Stimulated activated naive CD4-positive, alpha-beta T cell treated with Interleukin-2 at 50 U/mL for 16 hours (primary cell): Measurements from ENCODE around the gene LRCH4.

Source experiments
- DNase-seq: peaks from one replicate; lab custom pipeline; 2025; lab: John Stamatoyannopoulos, UW

LRCH4 gene

DNA sequence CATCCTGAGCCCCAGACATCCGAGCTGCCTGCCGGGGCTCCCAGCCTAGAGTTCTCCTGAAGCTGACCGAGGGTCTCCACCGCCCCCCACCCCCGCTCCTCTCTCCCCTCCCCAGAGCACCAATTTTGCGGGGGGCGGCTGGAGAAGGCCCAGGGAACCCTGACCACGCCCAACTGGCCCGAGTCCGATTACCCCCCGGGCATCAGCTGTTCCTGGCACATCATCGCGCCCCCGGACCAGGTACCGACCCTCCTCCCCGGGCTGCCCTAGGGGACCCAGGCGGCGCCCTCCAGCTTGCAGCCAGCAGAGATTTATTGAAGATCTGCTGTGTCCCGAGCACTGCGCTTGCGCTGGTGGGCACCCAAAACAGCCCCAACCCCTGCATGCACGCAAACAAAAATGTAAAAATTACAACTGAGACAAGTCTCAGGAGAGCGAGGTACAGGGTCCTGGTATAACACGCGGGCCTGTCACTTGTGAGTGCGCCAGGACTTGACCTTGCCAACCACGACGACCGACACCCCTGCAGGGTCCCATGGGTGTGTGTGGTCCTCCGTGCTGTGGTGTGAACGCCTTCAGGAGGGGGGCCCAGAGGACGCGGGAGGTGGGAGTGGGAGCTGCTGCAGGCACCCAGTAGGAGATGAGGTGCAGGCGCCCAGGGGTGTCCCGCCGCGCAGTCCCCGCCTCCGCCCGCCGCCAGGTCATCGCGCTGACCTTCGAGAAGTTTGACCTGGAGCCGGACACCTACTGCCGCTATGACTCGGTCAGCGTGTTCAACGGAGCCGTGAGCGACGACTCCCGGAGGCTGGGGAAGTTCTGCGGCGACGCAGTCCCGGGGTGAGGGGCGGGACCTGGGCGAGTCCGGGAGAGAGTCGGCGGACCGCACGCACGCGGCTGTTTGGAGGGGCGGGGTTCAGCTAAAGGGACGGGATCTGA is 19.3 kb upstream of the LRCH4 start:
- DNase-seq, result peak; percentile 31

DNA sequence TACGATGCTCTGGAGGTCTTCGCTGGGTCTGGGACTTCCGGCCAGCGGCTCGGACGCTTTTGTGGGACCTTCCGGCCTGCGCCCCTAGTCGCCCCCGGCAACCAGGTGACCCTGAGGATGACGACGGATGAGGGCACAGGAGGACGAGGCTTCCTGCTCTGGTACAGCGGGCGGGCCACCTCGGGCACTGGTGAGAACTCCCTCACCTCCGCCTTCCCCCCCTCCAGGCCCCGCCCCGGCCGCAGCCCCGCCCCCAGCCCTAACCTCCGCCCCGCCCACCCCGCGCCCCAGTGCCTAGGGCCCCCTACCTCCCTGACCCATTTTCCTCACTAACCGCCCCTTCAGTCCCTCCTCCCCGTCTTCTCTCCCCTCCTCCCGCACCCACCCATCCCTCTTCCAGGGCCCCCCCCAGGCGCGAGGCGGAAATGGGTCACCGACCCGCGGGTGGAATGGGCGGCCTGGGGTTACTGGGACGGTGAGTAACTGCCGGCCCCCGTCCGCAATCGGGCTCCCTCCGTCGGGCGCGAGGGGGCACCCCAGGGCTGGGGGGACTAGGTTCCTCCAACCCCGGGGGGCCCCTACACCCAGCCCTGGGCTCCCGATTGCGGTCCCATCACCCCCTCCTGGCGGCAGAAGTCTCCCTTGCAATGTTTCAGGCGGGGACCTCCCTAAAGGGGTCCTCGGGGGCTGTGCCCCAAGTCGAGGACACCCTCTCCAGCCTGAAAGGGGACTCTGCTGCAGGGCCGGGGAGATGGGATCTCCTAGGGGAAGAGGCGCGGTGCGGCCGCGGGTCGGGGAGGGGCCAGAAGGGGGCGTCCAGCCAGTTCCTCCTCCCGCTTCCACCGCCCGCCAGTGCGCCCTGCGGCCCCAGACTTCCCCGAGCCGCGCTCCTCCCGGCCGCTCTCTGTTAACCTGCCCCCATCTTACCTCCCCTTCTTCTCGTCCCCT is 18.4 kb upstream of the LRCH4 start:
- DNase-seq, result peak; percentile 87

DNA sequence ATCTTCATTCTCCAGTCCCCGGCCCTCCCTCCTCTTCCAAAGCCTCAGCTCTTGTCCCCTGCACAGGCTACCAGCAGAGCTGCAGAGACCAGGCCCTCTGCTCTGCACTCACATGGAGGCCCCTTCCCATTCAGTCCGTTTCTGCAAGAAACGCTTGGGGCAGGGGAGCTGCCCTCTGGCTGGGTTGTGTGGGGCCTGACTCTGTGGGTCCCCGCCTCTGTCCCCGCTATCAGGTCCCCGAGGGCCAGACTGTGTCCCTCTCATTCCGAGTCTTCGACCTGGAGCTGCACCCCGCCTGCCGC is 17.7 kb upstream of the LRCH4 start:
- DNase-seq, result no peak

DNA sequence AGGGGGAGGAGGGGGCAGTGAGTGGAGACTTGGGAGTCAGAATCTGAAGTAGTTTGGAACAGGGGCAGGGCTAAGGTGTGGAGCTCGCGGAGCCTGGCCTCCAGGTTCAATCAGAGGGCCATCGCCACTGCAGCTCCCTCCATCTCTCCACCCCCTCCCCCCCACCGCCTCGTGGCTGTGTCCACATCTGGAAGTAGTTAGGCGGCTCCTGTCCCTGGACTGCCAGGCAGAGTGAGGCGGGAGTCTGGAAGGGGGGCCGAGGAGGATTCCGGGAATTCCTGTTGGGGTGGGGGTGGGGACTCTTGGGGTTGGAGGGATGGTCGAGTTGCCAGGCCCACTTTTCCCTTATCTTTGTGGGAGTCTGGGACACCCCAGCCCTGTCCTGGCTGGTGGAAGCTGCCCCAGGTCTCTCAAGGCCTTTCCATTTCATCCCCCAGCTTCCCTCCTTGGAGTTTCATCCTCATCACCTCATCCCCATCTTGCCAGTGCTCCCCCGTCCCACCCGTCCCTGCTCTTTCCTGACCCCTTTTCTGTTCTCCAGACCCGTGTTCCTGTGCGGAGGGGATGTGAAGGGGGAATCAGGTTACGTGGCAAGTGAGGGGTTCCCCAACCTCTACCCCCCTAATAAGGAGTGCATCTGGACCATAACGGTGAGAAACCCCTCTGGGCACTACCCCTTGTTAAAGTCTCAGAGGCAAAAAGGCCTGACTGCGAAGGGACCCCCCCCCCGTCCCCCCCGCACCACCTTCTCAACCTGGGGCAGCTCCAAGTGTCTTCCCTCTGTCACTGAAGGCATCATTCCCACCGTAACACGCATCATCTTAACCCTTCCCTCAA is 17.2 kb upstream of the LRCH4 start:
- no peak for DNase-seq

DNA sequence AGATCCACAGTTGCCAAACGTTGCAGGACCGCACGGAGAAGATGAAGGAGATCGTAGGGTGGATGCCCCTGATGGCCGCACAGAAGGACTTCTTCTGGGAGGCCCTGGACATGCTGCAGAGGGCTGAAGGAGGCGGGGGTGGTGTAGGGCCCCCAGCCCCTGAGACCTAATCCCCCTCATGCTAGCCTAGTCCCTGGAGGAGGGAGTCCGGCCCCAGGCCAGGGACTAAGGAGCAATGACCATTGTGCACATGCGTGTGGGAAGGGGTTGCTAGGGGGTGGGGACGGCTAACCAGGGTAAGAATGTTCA is 14.8 kb upstream of the LRCH4 start:
- DNase-seq, result no peak

DNA sequence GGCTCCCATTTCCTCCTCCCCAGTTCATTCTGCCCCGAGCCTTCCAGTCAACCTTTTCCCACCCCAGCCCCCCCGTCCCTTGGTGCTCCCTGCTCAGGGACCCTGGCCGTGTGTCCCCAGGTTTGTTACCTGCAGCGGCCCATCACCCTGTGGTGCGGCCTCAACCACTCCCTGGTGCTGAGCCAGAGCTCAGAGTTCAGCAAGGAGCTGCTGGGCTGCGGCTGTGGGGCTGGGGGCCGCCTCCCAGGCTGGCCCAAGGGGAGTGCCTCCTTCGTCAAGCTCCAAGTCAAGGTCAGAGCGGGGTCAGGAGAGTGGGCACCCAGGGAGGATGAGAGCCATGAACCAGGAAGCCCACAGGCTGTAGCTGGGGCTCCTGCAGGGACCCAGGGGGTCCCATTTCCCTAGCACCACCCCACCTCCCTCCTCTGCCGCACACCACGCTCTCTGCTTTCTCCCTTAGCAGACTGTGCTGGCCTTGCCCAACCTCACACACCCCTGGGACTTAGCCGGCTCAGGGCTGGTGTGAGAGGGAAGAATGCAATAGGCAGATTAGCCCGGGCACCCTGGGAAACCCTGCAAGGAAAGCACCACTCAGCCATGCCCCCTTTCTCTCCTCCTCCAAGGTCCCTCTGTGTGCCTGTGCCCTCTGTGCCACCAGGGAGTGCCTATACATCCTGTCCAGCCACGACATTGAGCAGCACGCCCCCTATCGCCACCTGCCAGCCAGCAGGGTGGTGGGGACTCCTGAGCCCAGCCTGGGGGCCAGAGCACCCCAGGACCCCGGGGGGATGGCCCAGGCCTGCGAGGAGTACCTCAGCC is 14.2 kb upstream of the LRCH4 start:
- DNase-seq, result no peak

DNA sequence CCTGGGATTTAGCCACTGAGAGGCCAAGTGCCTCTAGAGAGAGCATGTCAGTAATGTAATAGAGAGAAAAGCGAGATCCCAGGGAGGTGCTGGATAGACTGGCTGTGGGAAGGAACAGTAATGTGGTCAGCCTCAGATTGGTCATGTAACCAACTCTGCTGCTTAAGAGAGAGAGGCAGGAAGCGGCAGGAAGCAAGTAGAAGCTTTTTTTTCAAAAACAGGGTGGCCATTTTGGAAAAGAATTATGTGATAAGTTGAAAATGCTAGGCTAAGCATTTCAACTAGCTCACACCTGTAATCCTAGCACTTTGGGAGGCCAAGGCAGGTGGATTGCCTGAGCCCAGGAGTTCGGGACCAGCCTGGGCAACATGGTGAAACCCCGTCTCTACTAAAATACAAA is 12.5 kb upstream of the LRCH4 start:
- DNase-seq, result no peak

DNA sequence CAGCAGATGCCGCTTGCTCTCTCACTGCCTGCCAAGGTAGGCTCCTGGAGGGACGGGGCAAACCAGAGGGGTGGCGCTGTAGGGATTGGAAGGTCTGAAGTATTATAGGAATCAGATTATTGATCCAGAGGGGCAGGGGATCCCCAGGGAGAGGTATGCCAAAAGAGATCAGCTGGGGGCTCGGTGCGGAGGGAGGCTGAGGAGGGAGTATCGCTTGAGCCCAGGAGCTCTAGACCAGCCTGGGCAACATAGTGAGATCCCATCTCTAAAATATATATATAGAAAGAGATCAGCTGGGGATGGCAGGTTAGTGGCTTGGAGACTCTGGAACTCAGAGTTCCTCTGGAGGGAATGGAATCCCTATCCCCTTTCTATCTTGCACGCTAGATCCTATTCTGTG is 9.3 kb upstream of the LRCH4 start:
- DNase-seq, result no peak

DNA sequence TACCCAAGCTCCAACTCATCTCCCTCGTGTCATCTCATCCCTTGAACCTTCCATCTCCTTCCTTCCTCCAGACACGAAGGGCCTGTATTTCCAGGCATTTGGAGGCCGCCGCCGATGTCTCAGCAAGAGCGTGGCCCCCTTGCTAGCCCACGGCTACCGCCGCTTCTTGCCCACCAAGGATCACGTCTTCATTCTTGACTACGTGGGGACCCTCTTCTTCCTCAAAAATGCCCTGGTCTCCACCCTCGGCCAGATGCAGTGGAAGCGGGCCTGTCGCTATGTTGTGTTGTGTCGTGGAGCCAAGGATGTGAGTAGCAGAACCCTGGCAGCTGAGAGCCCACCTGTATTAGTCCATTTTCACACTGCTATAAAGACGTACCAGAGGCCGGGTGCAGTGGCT is 5.7 kb upstream of the LRCH4 start:
- DNase-seq, result no peak

DNA sequence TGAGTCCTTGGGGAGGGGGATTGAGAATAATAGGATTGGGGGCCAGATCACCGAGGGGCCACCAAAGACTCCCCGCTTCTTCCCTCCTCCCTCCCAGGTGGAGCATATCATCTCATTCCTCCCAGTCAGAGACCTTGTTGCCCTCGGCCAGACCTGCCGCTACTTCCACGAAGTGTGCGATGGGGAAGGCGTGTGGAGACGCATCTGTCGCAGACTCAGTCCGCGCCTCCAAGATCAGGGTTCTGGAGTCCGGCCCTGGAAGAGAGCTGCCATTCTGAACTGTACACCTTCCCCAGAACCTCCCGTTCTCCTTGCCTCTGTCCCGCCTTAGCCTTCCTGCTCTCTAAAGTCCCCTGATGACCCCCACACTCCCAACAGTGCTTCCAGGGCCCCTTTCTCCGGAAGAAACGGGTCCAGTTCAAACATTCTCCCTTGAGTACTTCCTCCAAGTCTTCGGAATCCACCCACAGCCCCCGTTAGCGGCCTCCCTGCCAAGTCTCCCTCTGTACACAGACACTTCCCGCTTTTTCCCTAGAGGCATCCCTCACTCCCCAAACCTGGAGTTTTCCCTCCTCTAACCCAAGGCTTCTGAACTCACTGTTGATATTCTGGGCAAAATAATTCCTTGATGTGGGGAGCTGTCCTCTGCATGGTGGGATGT is 4.3 kb upstream of the LRCH4 start:
- DNase-seq, result no peak

DNA sequence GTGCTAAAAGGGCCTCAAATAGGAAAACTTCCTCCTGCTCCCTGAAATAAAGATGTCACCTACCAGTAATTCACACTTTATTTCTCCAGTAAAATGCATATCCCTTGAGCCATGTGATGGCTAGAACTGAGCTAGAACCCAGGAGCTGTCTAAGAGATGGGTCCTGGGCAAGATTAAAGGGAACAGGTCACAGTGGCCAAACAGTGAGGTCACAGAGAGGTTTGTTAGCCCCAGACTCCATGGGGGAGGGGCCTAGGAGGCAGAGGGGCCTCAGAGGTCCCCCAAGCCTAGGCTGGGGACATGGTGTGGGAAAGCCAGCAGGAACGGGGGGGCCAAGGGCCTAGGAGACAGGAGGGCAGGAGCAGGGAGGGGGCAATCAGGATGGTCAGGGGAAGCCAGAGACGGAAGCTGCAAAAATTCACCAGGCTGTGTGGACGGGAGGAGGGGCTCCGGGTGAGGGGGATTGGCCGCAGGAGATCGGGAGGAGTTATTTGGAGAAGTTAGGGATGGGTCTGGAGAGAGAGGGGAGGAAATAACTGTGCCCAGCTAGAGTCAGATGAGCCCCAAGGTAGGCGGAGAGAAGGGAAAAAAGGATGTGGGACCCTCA is 3.5 kb upstream of the LRCH4 start:
- DNase-seq, result no peak

DNA sequence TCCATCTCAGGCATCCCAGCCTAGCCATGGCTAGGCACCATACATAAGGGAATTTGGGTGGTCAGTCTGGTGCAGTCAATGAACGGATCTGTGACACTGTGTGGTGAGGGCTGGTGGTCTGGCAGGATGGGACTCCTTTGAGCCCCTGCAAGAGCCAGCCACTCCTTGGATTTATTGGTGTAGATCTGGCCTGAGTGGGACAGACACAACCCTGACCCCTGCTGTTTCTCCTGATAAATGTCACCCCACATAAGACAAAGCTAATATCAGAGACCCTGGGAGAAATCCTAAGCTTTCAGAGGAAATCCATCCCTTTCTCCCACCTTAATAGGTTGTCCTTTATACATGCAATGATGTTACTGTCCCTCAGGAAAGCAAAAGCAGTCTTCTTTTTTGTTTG is 2.5 kb upstream of the LRCH4 start:
- DNase-seq, result no peak

DNA sequence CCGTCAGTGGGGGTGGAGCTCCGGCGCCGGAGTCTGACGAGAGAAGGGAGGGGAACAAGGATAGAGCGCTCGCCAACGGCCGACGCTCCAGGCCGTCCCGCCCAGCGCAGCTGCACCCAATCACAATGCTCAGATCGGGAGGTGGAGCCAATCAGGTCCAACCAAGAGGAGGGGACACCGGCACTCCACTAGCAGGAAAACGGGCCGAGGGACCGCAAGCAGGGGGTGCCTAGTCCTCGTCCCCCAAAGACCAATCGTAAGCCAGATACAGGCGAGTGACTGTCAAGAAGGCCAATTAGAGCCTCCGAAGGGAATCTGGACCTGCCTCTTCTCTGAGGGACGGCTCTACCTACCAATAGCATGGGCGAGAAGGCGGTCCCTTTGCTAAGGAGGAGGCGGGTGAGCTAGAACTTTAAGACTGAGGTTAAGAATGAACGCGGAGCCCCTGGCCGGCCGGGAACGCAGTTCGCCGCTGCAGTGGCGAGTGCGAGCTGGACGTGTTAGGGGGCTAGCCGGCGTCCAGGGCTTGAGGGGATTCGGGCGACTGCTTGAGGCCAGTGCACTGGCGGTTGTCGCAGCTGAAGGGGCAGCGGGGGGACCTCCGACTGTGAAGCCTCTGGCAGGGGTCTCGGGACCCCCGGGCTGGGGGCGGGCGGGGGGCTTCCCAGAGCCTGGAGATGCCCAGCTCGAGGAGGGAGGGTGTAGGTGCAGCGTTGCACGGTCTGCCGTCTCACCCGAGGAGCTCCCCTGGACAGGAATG is 517 bp upstream of the LRCH4 start, which contains the start of gene FBXO24:
Gene FBXO24 (plus strand): TSS at position 63 of the 760 bp plus-strand sequence. CDS start 298 bp downstream, at position 361.
- peak; percentile 99 for DNase-seq

DNA sequence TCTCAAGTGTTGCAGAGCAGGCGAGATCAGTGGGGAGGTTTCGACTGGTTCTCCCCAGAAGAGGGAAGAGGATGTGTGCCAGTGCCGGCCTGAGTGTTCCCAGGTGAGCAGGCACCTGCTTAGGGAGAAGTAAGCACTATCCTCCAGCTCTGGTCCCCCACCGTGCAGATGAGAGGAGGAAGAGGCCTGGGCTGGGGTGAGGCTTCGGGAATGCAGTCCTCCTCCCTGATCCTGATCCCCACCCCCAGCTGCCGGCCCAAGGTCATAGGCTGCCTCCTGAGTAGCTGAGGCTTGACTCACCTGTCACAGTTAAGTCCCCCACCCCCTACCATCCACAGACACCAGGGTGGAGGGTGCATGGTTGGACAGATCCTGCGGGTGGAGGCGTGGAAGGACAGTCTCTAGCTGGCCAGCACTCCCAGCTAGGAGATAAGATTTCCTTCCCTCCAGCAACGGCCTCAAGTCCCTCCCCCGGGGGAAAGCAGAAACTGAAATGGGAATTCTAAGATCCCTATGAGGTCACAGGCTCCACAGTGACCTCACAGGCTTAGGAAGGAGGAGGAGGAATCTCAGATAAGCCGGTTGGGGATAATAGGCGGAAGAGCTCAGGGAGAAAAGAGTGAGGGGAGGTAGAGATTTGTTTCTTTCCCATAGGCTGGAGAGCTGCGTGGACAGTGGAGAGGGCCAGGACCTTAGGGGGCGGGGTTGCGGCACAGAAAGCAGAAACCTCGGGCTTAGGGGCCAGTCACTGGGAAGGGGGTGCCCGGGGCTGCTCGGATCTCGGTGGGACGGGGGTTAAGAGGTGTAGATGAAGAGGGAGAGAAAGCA is 1.0 kb downstream of the LRCH4 start:
- DNase-seq, result no peak

DNA sequence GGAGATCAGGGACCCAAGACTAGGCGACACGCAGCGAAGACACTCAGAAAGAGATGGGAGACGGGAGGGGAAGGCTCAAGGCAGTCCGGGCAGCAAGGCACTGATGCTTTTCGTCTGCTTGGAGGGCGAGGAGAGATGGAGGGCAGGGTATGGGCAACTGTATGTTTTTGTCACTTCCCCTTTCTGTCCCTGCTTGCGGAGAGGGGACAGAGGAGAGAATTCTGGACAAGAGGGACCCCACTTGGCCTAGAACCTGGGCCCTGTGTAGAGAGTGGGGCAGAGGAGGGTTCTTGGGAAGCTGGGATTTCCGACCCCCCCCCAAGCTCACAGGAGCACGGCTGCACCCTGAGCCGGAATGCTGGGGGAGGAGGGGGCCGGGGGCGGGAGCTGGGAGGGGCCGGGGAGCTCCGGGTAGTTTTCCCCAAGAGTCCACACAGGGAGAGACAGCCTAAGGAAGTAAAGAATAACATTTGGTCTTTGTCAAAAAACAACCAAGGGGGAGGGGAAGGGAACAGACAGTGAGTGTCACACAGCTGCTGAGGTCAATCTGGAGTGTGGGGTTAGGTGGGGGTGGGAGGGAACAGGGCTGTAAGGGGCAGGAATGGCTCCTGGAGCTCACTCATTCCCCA is 1.8 kb downstream of the LRCH4 start:
- DNase-seq, result no peak

DNA sequence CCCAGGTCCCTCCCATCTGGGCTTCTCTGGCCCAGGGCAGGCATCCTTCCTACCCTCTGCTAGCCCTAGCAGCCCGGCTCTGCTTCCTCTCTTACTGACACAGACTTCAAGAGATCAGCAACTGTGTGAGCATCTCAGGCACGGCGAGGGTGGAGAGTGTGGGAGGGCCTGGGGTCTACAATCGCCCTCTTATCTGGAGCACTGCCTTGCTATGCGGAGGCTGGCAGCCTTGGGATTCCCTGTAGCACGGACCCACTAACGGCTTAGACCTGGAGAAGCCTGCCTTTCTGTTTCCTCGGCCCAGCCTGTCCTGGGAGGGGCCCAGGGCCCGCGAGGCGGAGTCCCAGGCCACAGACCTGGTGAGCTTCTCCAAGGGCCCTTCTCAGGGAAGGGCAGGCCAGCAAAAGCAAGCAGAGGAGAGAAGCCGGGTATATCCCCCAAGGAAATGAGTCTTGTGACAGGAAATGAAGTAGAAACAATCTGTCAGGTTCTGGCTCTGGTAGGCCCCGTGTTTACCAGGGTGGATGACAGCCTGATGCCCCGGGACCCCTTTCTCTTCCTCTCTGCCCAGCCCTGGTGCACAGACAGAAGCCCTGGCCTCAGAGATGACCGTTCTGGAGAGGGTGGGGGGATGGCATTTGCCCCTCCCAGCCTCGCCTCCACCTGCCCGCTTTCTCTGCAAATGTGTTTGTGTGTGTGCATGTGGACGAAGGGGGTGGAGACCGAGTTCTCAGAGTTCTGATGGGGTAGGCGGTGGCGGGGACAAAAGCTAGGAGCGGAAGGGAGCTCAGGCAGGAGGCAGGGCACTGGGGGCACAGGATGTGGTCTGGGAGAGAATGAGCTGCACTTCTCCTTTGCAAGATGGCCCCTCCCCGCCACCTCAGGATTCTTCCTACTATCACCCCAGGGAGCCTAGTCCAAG is 2.5 kb downstream of the LRCH4 start:
- peak; percentile 59 for DNase-seq

DNA sequence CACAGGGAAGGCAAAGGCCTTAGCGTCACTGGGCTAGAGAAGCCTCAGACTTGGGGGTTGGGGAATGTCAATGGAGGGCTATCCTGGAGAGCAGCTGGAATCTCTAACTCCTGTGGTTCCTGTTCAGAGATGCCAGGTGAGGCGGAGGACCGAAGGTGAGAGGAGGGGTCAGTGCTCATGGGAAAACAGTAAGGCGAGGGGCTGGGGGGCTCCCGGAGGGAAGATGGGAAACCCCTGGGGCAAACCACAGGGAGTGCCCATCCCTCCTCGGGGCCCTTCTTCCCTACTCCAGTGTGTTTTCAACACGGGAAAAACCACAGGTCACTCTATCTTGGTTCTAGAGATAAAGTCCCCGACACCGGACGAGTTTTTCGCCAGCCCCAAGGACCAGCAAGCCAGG is 3.3 kb downstream of the LRCH4 start:
- DNase-seq, result no peak
